GM20431 (cell line): ENCODE measurements around the gene TGFA.

Experiments
- in situ Hi-C: fragments of 300-500 bp; cut with MseI, MboI; formaldehyde crosslinking; loops from one replicate; pipeline ENCODE4 v1.15.0; 2020; ENCODE audit warnings: low sequenced_read_pairs; ENCODE audit not compliant: unreplicated experiment

The TGFA gene

GRCh38 chr2:70504750-70505149, 48.9 kb downstream of the TGFA start:
- in situ Hi-C loops, result no loop called here

- in situ Hi-C loops, result no loop called here
Measured at GRCh38 chr2:70503896-70504295, 49.7 kb downstream of the TGFA start.

- in situ Hi-C loops, result no loop called here
Measured at GRCh38 chr2:70501728-70502127, 51.9 kb downstream of the TGFA start.

- in situ Hi-C loops, result no loop called here
Measured at GRCh38 chr2:70501215-70501614, 52.4 kb downstream of the TGFA start.

GRCh38 chr2:70499253-70499652, 54.4 kb downstream of the TGFA start:
- in situ Hi-C loops, result no loop called here

GRCh38 chr2:70498528-70498927, 55.1 kb downstream of the TGFA start:
- in situ Hi-C loops, result no loop called here

- in situ Hi-C loops, result no loop called here
Measured at GRCh38 chr2:70498054-70498453, 55.6 kb downstream of the TGFA start.

- in situ Hi-C loops, result no loop called here
Measured at GRCh38 chr2:70496819-70497218, 56.8 kb downstream of the TGFA start.

- in situ Hi-C loops, result no loop called here
Measured at GRCh38 chr2:70494293-70494886, 59.2 kb downstream of the TGFA start.

- in situ Hi-C loops, result no loop called here
Measured at GRCh38 chr2:70490381-70490780, 63.2 kb downstream of the TGFA start.

- in situ Hi-C loops, result no loop called here
Measured at GRCh38 chr2:70489165-70489564, 64.5 kb downstream of the TGFA start.

- in situ Hi-C loops, result no loop called here
Measured at GRCh38 chr2:70484086-70484485, 69.5 kb downstream of the TGFA start.

GRCh38 chr2:70482401-70482800, 71.2 kb downstream of the TGFA start:
- in situ Hi-C loops, result no loop called here

- in situ Hi-C loops, result no loop called here
Measured at GRCh38 chr2:70480468-70480867, 73.2 kb downstream of the TGFA start.

- in situ Hi-C loops, result no loop called here
Measured at GRCh38 chr2:70479816-70480215, 73.8 kb downstream of the TGFA start.

GRCh38 chr2:70477441-70477844, 76.2 kb downstream of the TGFA start:
- in situ Hi-C loops, result no loop called here

- in situ Hi-C loops, result no loop called here
Measured at GRCh38 chr2:70475266-70475665, 78.4 kb downstream of the TGFA start.

- in situ Hi-C loops, result no loop called here
Measured at GRCh38 chr2:70474256-70474848, 79.3 kb downstream of the TGFA start.

- in situ Hi-C loops, result no loop called here
Measured at GRCh38 chr2:70473101-70473722, 80.4 kb downstream of the TGFA start.

GRCh38 chr2:70472221-70472890, 81.3 kb downstream of the TGFA start:
- in situ Hi-C loops, result no loop called here

- in situ Hi-C loops, result no loop called here
Measured at GRCh38 chr2:70471129-70471528, 82.5 kb downstream of the TGFA start.
